Activated T-helper 1 cell treated with anti-CD3 and anti-CD28 coated beads, Interleukin-12 subunit alpha, Interleukin-12 subunit beta, Interleukin-2, Interleukin-4 antibody, amounts not matched to agents 30 ng/mL and 10 ng/mL and 1 ng/mL, durations not matched to agents 14 hours and 24 hours and 36 hours (primary cell): ENCODE data around the gene PIERCE2. TPM values are rescaled to one million over a fixed set of nuclear protein-coding genes. Genes with fewer than 3 reads are reported as not detected.
A peak's percentile ranks its signal among the peaks of the same experiment; 100 is the strongest.

Experiments used
- DNase-seq: peaks from one replicate; pipeline ENCODE4 v3.0.0; 2021; ENCODE audit warnings: low spot score
- H3K27ac Mint-ChIP-seq: one replicate; pipeline ENCODE4 v1.8.0; 2021; ENCODE audit warnings: mild to moderate bottlenecking, mixed read lengths
- H3K27me3 Mint-ChIP-seq: one replicate; pipeline ENCODE4 v1.8.0; 2022; ENCODE audit warnings: mild to moderate bottlenecking, moderate library complexity, mixed read lengths; ENCODE audit not compliant: insufficient read depth
- H3K36me3 Mint-ChIP-seq: one replicate; pipeline ENCODE4 v1.8.0; 2021; ENCODE audit warnings: low read depth, mixed read lengths
- H3K4me1 Mint-ChIP-seq: one replicate; pipeline ENCODE4 v1.8.0; 2021; ENCODE audit warnings: low read depth, mixed read lengths
- H3K4me3 Mint-ChIP-seq: one replicate; pipeline ENCODE4 v1.8.0; 2021; ENCODE audit warnings: mild to moderate bottlenecking, moderate library complexity, mixed read lengths
- H3K9me3 Mint-ChIP-seq: one replicate; pipeline ENCODE4 v1.8.0; 2021; ENCODE audit warnings: mixed read lengths
- intact Hi-C: fragments of 100-400 bp; cut with micrococcal nuclease; formaldehyde crosslinking; loops from one replicate; pipeline ENCODE4 v1.15.1; 2024
- total RNA-seq: library from RNA; stranded (reverse); gene quantifications from 2 replicates; pipeline ENCODE4 v1.2.3, GENCODE V29; 2022

PIERCE2 gene, protein sequence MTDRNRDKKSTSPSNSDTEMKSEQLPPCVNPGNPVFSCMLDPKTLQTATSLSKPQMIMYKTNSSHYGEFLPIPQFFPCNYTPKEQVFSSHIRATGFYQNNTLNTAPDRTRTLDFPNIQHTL
- not detected in 2 replicates for total RNA-seq

DNA sequence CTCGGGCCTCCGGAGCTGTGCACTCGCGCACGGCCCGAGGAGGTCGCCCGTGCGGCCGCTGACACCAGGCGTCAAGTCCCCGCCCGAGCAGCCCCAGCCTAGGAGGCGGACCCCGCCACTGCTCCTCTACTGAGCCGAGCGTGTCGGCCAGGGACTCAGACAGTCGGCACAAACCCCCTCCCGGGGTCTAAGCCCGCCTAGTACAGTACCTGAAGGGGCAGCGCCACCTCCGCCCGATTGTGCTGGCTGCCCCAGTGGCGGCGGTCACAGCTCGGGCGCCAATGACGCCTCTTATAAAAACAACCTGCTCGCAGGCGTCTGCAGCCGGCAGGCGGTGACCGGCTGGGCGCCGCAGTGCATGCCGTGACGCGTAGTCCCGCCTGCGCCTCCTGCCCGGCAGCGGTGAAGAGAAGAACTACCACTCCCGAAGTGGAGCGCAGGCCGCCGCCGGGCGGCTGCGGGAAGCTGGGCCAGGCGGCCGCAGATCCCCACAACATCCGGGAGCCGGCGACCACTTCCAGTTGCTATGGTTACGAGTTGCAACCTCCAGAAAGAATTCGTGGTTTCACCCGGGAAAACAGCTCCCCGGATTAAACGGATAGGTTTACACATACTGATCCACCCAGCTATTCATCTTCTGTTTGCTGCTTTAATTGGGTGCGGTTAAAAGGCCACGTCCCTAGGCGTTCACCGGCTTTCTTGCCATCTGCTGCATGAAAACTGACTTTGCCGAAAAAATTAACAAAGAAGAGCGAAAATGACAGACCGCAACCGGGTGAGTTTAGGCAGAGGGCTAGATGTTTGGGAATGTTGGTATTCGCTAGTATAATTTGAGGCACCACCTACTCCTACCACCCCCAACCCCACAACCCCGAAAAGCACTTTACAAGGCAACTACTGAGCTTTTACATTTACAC is at the start of gene PIERCE2, which contains the start of gene CCPG1:
PIERCE2 (plus strand) TSS at position 484 of the 917 bp plus-strand sequence; CDS start at position 758, 274 bp downstream.
CCPG1 (minus strand) TSS at position 348 of the 917 bp plus-strand sequence. CDS start 18,935 bp downstream, outside the sequence.
- peak within 1 kb of the TSS; percentile 98 for H3K4me3 Mint-ChIP-seq
- H3K36me3 Mint-ChIP-seq: peaks cover 4% of the 10 kb centered on the region
- peak; percentile 89 for DNase-seq
- peaks cover 25% of the 10 kb centered on the region for H3K4me1 Mint-ChIP-seq
- intact Hi-C loops: loop anchor here (1.0 to 5.0 kb wide), 8 partner anchors 27 to 834 kb away; partner anchors contain the start of genes PIGB, PIGBOS1 and RFX7
- H3K9me3 Mint-ChIP-seq: no peaks in the 10 kb centered on the region
- H3K27me3 Mint-ChIP-seq: no peaks in the 10 kb centered on the region
- peak within 1 kb of the TSS; percentile 95 for H3K27ac Mint-ChIP-seq

DNA sequence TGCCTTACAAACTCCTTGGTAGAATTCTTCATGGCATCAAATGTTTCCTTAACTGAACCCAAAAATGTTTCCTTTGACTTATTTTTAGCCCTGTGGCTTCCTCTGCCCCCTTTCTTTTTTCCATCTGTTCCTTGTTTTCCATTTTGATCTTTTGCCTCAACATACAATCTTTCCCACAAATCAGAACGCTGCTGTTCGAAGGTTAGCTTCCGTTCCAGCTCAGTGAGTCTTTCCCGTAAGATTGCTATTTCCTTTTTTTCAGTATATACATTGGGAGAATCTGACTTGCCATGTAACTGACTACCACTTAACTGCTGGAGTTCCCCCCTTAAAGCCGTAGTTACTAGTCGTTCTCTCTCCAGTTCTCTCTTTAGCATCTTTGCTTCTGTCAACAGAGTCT is 48.0 kb upstream of the PIERCE2 start:
- Mint-ChIP-seq H3K9me3 (no peaks in the 10 kb centered on the region), H3K4me1 (no peaks in the 10 kb centered on the region), H3K36me3 (peaks cover 31% of the 10 kb centered on the region), H3K27me3 (no peaks in the 10 kb centered on the region), H3K27ac (no peak overlapping the region), H3K4me3 (no peak overlapping the region)
- intact Hi-C loops: no loop called here
- no peak for DNase-seq

DNA sequence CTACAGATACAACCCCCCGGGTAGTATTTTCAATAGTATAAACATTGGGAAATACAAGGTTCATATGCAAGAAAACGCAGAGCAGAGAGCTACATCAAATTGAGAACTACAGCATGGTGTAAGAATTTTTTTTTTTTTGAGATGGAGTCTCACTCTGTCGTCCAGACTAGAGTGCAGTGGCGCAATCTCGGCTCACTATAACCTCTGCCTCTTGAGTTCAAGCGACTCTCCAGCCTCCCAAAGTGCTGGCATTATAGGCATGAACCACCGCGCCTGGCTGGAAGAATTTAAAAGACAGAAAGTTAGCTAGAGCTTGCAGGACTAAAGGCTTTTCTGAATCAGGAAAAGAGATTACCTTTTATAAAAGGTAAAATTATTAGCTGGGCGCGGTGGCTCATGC is 47.2 kb upstream of the PIERCE2 start:
- no peaks in the 10 kb centered on the region for H3K9me3 Mint-ChIP-seq
- no peak for DNase-seq
- H3K27ac Mint-ChIP-seq: no peak overlapping the region
- H3K4me1 Mint-ChIP-seq: no peaks in the 10 kb centered on the region
- intact Hi-C loops: no loop called here
- H3K36me3 Mint-ChIP-seq: peaks cover 28% of the 10 kb centered on the region
- H3K4me3 Mint-ChIP-seq: no peak overlapping the region
- H3K27me3 Mint-ChIP-seq: no peaks in the 10 kb centered on the region

DNA sequence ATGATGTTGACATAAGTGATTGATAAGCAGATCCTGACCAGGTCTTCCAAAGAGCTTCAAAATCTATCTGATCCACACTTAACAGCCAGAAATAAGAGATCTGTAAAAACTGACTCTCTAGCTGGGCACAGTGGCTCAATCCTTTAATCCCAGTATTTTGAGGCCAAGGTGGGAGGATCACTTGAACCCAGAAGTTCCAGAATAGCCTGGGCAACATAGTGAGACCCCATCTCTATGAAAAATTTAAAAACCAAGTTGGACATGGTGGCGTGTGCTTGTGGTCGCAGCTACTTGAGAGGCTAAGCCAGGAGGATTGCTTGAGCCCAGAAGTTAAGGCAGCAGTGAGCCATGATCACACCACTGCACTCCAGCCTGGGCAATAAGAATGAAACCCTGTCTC is 45.7 kb upstream of the PIERCE2 start:
- no peak for DNase-seq
- intact Hi-C loops: no loop called here
- H3K4me3 Mint-ChIP-seq: no peak overlapping the region
- H3K27ac Mint-ChIP-seq: no peak overlapping the region
- H3K9me3 Mint-ChIP-seq: no peaks in the 10 kb centered on the region
- peaks cover 18% of the 10 kb centered on the region for H3K36me3 Mint-ChIP-seq
- H3K4me1 Mint-ChIP-seq: no peaks in the 10 kb centered on the region
- no peaks in the 10 kb centered on the region for H3K27me3 Mint-ChIP-seq

DNA sequence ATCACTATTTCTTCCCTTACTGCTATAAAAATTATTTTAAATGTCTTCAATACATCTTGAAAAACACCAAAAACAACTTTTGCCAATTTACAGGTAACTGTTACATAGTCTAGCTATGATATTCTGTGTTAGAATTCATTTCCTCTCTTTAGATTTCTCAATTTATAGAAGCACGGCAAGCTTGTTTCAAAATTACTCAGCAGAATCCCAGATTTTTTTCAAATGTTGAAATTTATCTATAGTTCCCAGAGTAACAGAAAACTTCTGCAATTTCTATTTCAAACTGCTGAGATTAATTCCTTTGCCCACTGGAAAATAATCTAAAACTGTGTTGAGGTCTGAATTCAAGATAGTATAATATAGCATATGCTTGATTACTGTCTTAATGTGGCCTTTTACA is 41.3 kb upstream of the PIERCE2 start:
- no peak overlapping the region for H3K4me3 Mint-ChIP-seq
- no peaks in the 10 kb centered on the region for H3K9me3 Mint-ChIP-seq
- intact Hi-C loops: no loop called here
- H3K36me3 Mint-ChIP-seq: peaks cover 7% of the 10 kb centered on the region
- H3K27ac Mint-ChIP-seq: no peak overlapping the region
- H3K4me1 Mint-ChIP-seq: peaks cover 5% of the 10 kb centered on the region
- H3K27me3 Mint-ChIP-seq: no peaks in the 10 kb centered on the region
- DNase-seq: no peak

DNA sequence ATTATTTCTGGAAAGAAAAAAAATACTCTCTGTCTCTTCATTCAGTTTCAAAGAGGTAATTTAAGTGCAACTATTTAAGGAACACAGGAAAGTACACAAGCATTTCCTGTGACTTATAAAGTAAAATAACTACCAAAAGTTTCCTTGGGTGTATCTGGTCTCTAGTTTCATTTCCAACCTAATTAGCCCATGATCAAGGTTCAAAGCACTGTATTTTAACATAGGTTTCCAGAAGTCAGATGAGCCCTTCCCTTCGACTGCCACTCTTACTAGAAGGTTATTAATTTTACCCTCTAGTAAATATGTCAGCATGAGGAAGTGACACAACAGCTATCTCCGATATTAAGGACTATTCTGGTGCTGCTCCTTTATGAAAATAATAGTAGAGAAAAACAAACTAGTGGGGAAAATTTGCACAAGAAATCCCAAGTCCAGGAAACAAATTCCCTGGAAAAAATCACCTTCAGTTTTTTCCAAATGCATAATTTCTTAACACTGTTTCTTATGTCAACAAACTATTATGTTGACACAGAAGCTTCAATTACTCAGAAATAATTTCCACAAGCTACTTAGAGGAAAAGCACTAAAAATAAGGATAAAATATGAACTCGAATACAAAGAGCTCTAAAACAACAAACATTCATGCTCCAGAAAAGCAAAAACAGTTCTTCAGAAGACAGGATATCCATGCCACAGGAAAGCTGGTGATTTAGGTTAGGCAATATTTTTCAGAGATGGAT is 35.4 kb upstream of the PIERCE2 start:
- intact Hi-C loops: loop anchor here (5.0 kb wide), 1 partner anchor 34 kb away; the partner anchor contains the start of genes CCPG1 and PIERCE2
- DNase-seq: no peak
- H3K27ac Mint-ChIP-seq: peak overlapping the region; percentile 8
- H3K4me1 Mint-ChIP-seq: peaks cover 21% of the 10 kb centered on the region
- no peak overlapping the region for H3K4me3 Mint-ChIP-seq
- peaks cover 11% of the 10 kb centered on the region for H3K36me3 Mint-ChIP-seq
- H3K27me3 Mint-ChIP-seq: no peaks in the 10 kb centered on the region
- H3K9me3 Mint-ChIP-seq: no peaks in the 10 kb centered on the region

DNA sequence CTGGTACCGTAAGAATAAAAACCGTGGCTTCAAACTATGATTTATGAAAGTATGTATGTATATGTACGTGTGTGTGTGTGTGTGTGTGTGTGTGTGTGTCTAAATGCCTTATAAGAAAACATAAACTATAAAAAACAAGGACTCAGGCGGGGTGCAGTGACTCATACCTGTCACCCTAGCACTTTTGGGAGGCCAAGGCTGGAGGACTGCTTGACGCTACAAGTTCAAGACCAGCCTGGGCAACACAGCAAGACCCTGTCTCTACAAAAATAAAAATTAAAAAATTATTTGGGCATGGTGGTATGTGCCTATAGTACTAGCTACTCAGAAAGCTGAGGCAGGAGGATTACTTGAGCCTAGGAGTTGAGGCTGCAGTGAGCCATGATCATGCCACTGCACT is 29.2 kb upstream of the PIERCE2 start:
- H3K27ac Mint-ChIP-seq: no peak overlapping the region
- peaks cover 13% of the 10 kb centered on the region for H3K36me3 Mint-ChIP-seq
- H3K4me1 Mint-ChIP-seq: no peaks in the 10 kb centered on the region
- intact Hi-C loops: no loop called here
- DNase-seq: no peak
- no peaks in the 10 kb centered on the region for H3K27me3 Mint-ChIP-seq
- H3K9me3 Mint-ChIP-seq: no peaks in the 10 kb centered on the region
- no peak overlapping the region for H3K4me3 Mint-ChIP-seq

DNA sequence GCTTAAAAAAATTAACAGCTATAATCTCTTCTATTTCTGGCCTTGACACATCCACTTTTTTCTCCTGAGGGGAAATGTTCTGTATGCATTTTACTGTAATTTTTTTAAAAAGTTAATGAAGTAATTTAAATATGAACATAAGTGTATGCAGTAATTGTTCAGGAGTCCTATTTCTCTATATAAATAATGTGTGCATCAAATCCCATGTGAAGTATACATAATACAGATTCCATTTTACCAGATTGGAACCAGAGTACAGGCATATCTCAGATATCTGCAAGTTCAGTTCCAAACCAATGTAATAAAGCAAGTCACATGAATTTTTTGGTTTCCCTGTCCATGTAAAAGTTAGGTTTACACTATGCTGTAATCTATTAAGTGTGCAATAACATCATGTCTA is 26.7 kb upstream of the PIERCE2 start:
- Mint-ChIP-seq H3K4me3 (no peak overlapping the region), H3K4me1 (no peaks in the 10 kb centered on the region), H3K27ac (no peak overlapping the region), H3K36me3 (peaks cover 8% of the 10 kb centered on the region), H3K9me3 (no peaks in the 10 kb centered on the region), H3K27me3 (no peaks in the 10 kb centered on the region)
- no peak for DNase-seq
- intact Hi-C loops: no loop called here

DNA sequence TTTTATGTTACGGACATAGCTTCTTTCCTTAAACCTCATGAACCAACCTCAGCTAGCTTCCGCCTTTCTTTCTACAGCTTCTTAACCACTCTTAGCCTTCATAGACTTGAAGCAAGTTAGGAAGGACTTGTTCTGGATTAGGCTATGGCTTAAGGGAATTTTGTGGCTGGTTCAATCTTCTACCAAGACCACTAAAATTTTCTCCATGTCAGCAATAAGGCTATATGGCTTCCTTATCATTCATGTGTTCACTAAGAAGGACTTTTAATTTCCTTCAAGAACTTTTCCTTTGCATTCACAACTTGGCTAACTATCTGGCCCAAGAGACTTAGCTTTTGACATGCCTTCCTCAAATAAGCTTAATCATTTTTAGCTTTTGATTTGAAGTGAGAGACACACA is 24.6 kb upstream of the PIERCE2 start:
- no peak overlapping the region for H3K4me3 Mint-ChIP-seq
- no peaks in the 10 kb centered on the region for H3K4me1 Mint-ChIP-seq
- H3K27ac Mint-ChIP-seq: no peak overlapping the region
- H3K27me3 Mint-ChIP-seq: no peaks in the 10 kb centered on the region
- H3K9me3 Mint-ChIP-seq: no peaks in the 10 kb centered on the region
- no peak for DNase-seq
- H3K36me3 Mint-ChIP-seq: peaks cover 8% of the 10 kb centered on the region
- intact Hi-C loops: no loop called here

DNA sequence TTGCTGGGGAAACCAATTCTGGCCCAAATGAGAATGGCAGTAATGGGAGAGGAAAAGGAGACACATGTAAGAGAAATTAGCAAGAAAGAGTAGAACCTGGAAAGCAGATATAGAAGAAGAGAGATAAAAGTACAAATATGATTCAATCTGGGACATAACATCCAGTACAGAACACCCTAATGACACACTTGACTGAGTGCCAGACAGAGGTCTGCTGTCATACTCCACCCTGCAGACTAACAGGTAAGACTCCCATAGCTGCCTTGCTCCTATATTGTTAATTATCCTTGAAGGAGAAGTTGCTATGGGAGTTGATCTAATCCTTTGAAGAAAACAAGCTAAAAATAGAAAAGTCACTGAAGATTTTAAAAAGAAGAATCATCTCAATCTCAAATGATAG is 21.3 kb upstream of the PIERCE2 start:
- Mint-ChIP-seq H3K36me3 (peaks cover 8% of the 10 kb centered on the region), H3K4me3 (no peak overlapping the region), H3K9me3 (no peaks in the 10 kb centered on the region), H3K4me1 (no peaks in the 10 kb centered on the region), H3K27me3 (no peaks in the 10 kb centered on the region), H3K27ac (no peak overlapping the region)
- DNase-seq: no peak
- intact Hi-C loops: no loop called here

DNA sequence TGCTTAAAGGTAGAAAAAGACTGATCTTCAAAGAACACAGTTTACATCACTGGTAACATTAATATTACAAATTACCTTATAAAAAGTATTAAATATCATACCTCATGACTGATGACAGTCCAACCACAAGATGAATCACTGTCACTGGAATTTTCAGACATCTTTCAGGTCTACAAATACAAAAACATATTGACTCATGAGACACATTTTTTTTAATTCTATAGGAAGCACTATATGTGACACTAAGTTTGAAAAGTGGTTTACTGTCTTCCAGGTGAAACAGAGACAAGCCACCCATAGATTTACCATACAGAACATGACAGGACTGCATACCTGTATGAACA is 19.1 kb upstream of the PIERCE2 start:
- Mint-ChIP-seq H3K9me3 (peaks cover 4% of the 10 kb centered on the region), H3K36me3 (peaks cover 3% of the 10 kb centered on the region), H3K4me1 (no peaks in the 10 kb centered on the region), H3K27me3 (no peaks in the 10 kb centered on the region), H3K4me3 (no peak overlapping the region), H3K27ac (no peak overlapping the region)
- intact Hi-C loops: no loop called here
- no peak for DNase-seq

DNA sequence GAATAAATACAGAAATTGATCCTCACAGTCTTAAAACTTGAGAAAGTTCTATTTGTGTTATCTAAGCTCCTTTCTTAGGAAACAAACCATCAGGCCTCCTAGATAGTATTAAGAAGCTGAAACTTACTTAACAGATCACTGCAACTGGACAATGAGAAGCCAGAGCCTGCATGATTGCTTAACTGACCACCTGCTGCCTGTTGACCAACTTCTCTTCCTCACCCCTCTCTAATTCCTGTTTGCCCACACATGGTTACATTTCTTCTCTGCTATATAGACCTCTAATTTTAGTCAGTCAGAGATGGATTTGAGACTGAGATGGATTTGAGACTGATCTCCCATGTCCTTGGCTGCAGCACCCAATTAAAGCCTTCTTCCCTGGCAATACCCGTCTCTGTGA is 13.6 kb upstream of the PIERCE2 start:
- no peak overlapping the region for H3K4me3 Mint-ChIP-seq
- intact Hi-C loops: no loop called here
- H3K27me3 Mint-ChIP-seq: no peaks in the 10 kb centered on the region
- H3K27ac Mint-ChIP-seq: no peak overlapping the region
- peaks cover 17% of the 10 kb centered on the region for H3K36me3 Mint-ChIP-seq
- H3K4me1 Mint-ChIP-seq: no peaks in the 10 kb centered on the region
- no peak for DNase-seq
- H3K9me3 Mint-ChIP-seq: peaks cover 4% of the 10 kb centered on the region

DNA sequence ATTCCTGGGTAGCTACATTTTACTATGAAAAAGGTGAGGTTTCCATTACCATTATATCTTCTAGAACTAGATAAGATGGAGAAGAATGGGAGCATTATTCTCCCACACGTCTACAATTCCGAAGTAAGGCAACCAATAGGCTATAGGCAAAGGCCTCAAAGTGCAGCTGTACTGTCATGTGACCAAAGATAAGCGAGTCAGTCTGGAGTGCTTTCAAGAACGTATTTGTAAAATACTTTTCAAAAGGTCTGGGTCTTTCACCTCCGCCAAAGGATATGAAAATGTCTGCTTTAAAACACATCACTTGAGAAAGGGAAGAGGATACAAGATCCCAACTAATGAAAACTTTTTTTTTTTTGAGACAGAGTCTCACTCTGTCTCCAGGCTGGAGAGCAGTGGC is 10.1 kb upstream of the PIERCE2 start:
- Mint-ChIP-seq H3K9me3 (peaks cover 3% of the 10 kb centered on the region), H3K27ac (no peak overlapping the region), H3K36me3 (peaks cover 17% of the 10 kb centered on the region), H3K4me3 (no peak overlapping the region), H3K27me3 (no peaks in the 10 kb centered on the region), H3K4me1 (peaks cover 9% of the 10 kb centered on the region)
- intact Hi-C loops: no loop called here
- DNase-seq: no peak
